Kidney epithelial cell (primary cell): ENCODE measurements around the gene ALDH3B1. TPM values are rescaled to one million over a fixed set of nuclear protein-coding genes. Genes with fewer than 3 reads are reported as not detected.
A peak's percentile ranks its signal among the peaks of the same experiment; 100 is the strongest.

Experiments
- DNase-seq: peaks from one replicate; pipeline ENCODE4 v3.0.0-alpha.2; 2010; ENCODE audit warnings: low read depth
- H3K27me3 ChIP-seq: 2 replicates; pipeline ENCODE4 v1.6.0; 2011; ENCODE audit warnings: low read length; ENCODE audit not compliant: control insufficient read depth, insufficient read depth
- H3K36me3 ChIP-seq: 2 replicates; pipeline ENCODE4 v1.5.1; 2011; ENCODE audit warnings: low read length; ENCODE audit not compliant: control insufficient read depth, insufficient read depth
- H3K4me3 ChIP-seq: 2 replicates; pipeline ENCODE4 v1.5.1; 2011; ENCODE audit warnings: low read depth, mild to moderate bottlenecking, control low read depth, low read length
- total RNA-seq: library from RNA; depleted of rRNA; stranded (reverse); fragments of >200 nt; gene quantifications from 2 replicates; pipeline ENCODE4 v1.2.3, GENCODE V29; 2015
- TF ChIP-seq, protein P1 (sequence below): IDR thresholded peaks from 2 replicates; pipeline ENCODE4 v1.5.1; 2011; ENCODE audit warnings: mild to moderate bottlenecking, moderate library complexity, low read length, control low read depth, inconsistent platforms; ENCODE audit not compliant: insufficient read depth, poor library complexity, severe bottlenecking

ALDH3B1 gene
- total RNA-seq, 1 donor from 2014 or later, result 2.6 TPM

DNA sequence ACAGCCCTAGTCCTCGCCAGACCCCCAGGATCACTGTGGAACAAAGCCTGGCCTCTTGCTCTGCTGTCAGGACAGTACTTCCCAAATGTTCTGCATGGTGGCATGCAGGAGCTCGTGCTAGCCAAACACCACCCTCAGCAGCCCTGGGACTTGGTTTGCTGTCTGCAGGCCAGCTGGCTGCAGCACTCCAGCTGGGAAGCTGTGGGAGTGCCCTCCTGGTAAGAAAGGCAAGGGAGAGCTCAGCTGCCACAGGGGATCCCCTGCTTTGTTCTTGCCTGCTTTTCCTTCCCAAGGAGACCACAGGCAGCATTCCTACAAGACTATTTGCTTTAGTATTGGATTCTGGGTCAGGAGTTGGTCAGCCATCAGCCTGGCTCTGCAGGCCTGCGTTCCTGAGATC lies 56.6 kb downstream of the ALDH3B1 start:
- no peak for DNase-seq
- TF ChIP-seq, protein P1, sequence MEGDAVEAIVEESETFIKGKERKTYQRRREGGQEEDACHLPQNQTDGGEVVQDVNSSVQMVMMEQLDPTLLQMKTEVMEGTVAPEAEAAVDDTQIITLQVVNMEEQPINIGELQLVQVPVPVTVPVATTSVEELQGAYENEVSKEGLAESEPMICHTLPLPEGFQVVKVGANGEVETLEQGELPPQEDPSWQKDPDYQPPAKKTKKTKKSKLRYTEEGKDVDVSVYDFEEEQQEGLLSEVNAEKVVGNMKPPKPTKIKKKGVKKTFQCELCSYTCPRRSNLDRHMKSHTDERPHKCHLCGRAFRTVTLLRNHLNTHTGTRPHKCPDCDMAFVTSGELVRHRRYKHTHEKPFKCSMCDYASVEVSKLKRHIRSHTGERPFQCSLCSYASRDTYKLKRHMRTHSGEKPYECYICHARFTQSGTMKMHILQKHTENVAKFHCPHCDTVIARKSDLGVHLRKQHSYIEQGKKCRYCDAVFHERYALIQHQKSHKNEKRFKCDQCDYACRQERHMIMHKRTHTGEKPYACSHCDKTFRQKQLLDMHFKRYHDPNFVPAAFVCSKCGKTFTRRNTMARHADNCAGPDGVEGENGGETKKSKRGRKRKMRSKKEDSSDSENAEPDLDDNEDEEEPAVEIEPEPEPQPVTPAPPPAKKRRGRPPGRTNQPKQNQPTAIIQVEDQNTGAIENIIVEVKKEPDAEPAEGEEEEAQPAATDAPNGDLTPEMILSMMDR, result no peak
- Histone ChIP-seq H3K36me3 (peaks cover 1% of the 10 kb centered on the region), H3K27me3 (no peaks in the 10 kb centered on the region), H3K4me3 (no peak overlapping the region)

DNA sequence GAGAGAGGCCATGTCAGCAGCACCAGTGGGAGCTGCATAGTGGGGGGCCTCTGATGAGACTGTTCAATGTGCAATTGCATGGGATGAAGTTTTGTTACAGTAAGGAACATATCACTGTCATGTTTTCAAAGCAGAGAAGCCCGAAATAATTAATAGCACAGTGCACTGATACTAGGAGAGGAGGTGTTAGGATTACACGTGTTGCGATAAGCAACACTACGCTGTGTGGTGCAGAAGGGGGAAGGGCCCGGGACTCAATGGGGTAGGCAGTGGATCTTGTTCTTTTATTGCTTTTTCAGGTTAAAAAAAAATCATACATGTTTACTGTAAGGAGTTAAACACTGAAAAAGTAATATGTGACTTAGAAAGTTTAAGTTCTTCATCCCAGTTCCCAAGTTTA lies 57.9 kb downstream of the ALDH3B1 start:
- no peak for DNase-seq
- peaks cover 1% of the 10 kb centered on the region for H3K36me3 ChIP-seq
- H3K27me3 ChIP-seq, result no peaks in the 10 kb centered on the region
- TF ChIP-seq, protein P1, result no peak
- H3K4me3 ChIP-seq, result no peak overlapping the region

- no peaks in the 10 kb centered on the region for H3K27me3 ChIP-seq
- no peaks in the 10 kb centered on the region for H3K36me3 ChIP-seq
- TF ChIP-seq, protein P1, result no peak
- no peak overlapping the region for H3K4me3 ChIP-seq
- DNase-seq, result no peak
These were observed 61.3 kb downstream of the ALDH3B1 start for GRCh38 chr11:68071281-68072048.

- TF ChIP-seq, protein P1, result no peak
- H3K4me3 ChIP-seq, result no peak overlapping the region
- no peak for DNase-seq
- no peaks in the 10 kb centered on the region for H3K27me3 ChIP-seq
- no peaks in the 10 kb centered on the region for H3K36me3 ChIP-seq
These were observed 64.6 kb downstream of the ALDH3B1 start for GRCh38 chr11:68074584-68075352.

GRCh38 chr11:68076371-68077042 lies 66.4 kb downstream of the ALDH3B1 start:
- H3K4me3 ChIP-seq, result no peak overlapping the region
- H3K36me3 ChIP-seq, result no peaks in the 10 kb centered on the region
- TF ChIP-seq, protein P1, result peak; percentile 25
- no peaks in the 10 kb centered on the region for H3K27me3 ChIP-seq
- DNase-seq, result no peak
